GM12878 (cell line): ENCODE measurements around the gene TTC39B.

Experiments
- CHD1 ChIP-seq: IDR thresholded peaks from 2 replicates; pipeline ENCODE4 v1.6.1; 2012; ENCODE audit warnings: low read depth, low read length, improper control_type of control experiment
- EP300 ChIP-seq, 2 experiments: fragments of 150-350 bp in 1 of 2; IDR thresholded peaks; 2 replicates each; pipeline ENCODE4 v1.6.1; 2011 to 2012; ENCODE audit warnings: low read depth in 2 of 2, low read length in 2 of 2, borderline replicate concordance in 1 of 2, improper control_type of control experiment in 1 of 2, inconsistent platforms in 1 of 2; ENCODE audit not compliant: control insufficient read depth in 1 of 2
- RAD21 ChIP-seq: IDR thresholded peaks from 2 replicates; pipeline ENCODE4 v1.6.1; 2011; ENCODE audit warnings: mild to moderate bottlenecking, low read depth, low read length, moderate library complexity; ENCODE audit not compliant: insufficient read depth
- RBBP5 ChIP-seq: fragments of 200-600 bp; sonication (generic); conservative IDR thresholded peaks from 2 replicates; pipeline ENCODE4 v1.6.1; 2016
- SMC3 ChIP-seq: IDR thresholded peaks from 2 replicates; pipeline ENCODE4 v1.6.1; 2011; ENCODE audit warnings: low read length, improper control_type of control experiment, borderline replicate concordance
- TF ChIP-seq, protein P1 (sequence below), 3 experiments: IDR thresholded peaks in 2 of 3; conservative IDR thresholded peaks in 1 of 3; 2 replicates each; pipeline ENCODE4 v1.5.1; 2011; ENCODE audit warnings: low read depth in 3 of 3, low read length in 3 of 3, mild to moderate bottlenecking in 3 of 3, control low read depth in 2 of 3, moderate library complexity in 2 of 3, inconsistent platforms in 1 of 3, mixed read lengths in 1 of 3; ENCODE audit not compliant: control insufficient read depth in 2 of 3, insufficient read depth in 1 of 3; ENCODE audit errors: extremely low read depth in 1 of 3

DNA sequence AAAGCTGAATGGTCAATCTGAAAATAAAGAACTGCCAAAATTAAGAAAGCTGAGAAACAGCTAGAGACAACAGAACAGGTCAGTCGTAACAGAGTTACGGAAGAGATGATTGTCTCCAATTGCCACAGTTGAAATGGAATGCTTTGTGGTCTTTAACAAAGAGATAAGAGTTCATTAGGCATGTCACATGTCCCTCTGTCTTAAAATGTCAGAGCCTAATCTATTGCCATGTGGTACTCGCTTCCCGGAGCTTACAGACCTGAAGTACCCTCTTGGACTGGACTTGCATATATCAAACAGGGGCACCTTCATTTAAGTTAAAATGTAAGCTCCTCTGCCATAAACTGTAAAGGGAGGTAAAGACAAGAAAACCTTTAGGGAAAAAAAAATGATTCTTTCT is 19.7 kb downstream of the TTC39B start:
- TF ChIP-seq RBBP5 (no peak), CHD1 (no peak), SMC3 (no peak), EP300 (IDR thresholded peaks at IDR 0.05; ENCODE audit: borderline replicate concordance in 1 of 2, control insufficient read depth in 1 of 2, low read depth in 2 of 2, low read length in 2 of 2) (no peak), RAD21 (no peak)
- TF ChIP-seq, protein P1, sequence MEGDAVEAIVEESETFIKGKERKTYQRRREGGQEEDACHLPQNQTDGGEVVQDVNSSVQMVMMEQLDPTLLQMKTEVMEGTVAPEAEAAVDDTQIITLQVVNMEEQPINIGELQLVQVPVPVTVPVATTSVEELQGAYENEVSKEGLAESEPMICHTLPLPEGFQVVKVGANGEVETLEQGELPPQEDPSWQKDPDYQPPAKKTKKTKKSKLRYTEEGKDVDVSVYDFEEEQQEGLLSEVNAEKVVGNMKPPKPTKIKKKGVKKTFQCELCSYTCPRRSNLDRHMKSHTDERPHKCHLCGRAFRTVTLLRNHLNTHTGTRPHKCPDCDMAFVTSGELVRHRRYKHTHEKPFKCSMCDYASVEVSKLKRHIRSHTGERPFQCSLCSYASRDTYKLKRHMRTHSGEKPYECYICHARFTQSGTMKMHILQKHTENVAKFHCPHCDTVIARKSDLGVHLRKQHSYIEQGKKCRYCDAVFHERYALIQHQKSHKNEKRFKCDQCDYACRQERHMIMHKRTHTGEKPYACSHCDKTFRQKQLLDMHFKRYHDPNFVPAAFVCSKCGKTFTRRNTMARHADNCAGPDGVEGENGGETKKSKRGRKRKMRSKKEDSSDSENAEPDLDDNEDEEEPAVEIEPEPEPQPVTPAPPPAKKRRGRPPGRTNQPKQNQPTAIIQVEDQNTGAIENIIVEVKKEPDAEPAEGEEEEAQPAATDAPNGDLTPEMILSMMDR (IDR thresholded peaks at IDR 0.05 in 2 of 3, conservative IDR thresholded peaks at IDR 0.05 in 1 of 3; ENCODE audit: control insufficient read depth in 2 of 3, extremely low read depth in 1 of 3, insufficient read depth in 1 of 3, low read depth in 3 of 3, low read length in 3 of 3), result no peak
